ENCODE results near the gene ZFYVE19.

DNA sequence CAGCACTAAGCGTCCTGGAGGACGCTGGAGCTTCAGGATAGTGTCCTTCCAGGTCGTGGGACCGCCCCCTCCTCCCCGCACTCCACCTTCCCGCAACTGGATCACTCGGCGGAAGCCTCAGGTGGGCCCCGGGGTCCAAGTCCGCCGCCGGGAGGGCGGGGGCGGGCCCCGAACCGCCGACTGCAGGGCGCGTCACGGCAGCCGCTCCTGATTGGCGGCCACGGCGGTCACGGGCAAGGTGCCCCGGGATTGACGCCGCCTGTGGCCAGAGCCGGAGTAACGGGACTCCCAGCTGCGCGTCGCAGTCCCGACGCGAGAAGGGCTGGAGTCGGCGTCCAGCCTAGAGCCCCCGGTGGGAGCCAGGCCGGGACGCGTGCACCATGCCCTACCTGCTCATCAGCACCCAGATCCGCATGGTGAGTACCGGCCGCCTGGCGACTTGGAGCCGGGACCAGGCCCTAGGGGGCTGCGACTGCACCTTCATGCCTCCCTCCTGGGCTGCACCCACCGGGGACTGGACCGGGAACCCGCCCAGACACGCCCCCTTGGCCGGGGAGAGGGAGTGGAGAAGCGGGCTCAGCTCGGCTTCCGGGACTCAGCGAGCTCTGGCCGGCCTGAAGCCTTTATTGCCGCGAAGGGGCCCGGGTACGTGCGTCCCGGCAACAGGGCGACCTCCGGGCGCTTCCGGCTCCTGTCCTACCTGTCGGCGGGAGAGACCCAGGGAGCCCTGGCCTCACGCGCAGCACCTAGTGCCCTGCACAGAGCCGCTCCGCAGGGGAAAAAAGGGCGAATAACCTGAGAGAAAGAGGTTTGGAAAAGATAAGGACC, 42.9 kb upstream of the ZFYVE19 start, which contains the start of gene GCHFR:
- TF ChIP-seq POLR2A (IDR thresholded peaks at IDR 0.05): peak in 1 of 2 donors; percentile 53
- peak in 3 of 4 experiments; percentile 35 to 58 (median 49) for TF ChIP-seq CTCF (IDR thresholded peaks at IDR 0.05)
